ENCODE data around the gene EWSR1.

Gene EWSR1

DNA sequence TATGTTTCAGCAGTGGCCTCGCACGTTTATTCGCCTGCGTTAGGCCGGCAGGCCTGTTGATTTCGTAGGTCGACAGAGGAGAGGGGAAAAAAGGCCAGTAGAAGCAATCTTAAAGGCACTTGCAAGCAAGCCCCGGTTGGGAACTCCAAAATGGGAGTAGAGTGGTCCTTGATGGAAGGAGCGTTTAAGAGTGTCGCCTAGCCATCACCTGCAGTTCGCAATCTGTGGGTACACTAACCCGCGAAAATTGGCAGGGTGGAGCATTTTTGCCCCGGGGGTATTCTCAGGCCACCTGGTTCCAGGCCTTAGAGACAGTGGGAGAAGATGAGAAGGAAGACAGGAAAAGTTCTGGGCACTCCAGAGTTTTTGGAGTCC, 1.1 kb downstream of the EWSR1 start:
- no peak for DNase-seq (ENCODE audit: low read depth)

DNA sequence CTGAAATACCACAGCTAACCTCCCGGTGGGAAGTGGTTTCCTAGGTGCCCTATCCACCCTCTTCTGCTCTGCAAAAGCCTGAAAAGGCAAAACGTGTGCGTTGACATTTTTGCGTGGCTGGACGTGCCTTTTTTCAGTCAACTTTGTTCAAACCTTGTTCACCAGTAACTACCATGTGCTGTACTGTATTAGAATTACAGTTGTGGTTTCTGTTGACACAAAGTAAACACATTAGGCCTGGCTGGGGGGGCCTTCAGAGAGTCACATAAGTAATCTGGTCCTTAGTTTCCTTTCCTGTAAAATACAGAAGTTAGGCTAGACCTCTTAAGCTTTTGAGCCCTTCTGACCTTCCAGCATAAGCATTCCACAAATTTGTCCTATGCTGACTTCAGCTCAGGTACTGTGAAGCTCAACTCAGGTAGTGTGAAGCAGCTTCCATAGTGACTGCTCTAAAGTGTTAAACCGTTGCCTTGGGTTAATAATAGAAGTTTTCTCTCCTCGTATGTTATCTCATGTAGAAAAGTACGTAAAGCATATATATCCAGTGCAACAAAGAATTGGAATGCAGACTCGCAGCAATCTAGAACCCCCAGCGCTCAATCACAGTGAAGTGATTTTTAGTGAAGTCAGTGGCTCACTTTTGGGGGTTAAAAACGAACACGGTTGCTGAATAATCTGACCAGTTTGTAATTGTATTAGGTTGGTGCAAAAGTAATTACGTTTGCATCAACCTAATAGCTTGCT, 1.8 kb downstream of the EWSR1 start:
- DNase-seq (ENCODE audit: low read depth) = no peak

DNA sequence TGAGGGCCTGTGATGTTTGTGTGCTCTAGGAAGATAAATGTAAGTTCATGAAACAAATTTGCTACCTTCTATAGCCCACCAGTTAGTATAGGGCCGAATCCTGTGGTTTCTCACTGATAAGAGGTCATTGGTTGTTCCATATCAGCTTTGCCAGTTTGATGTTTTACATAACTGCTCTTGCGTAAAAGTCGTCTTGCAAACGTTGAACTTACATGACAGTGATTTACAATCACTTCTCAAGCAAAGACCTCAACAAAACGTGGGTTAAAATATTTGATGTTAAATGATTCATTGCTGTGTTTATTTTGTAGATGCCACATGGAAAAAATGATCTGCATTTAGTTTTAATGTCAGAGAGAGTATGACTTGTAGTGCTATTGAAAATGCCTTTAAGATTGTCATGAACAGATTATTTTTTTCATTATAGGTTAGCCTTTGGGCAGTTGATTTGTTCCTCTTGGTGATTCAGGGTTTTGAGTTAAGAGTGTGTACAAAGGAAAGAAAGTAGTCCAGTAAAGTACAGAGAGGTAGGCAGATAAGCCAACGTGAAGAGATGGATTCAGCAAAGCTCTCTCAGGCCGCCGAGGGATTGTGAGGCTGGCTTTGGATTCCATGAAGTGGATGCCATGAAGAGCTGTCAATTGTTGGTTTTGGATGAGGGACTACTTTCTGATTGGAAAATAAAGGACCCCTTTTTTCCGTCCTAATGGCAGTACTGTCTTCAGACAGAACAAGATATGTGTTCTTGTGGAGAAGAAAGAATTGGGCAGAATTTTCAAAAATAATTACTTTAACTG, 2.6 kb downstream of the EWSR1 start:
- DNase-seq (ENCODE audit: low read depth) = no peak

DNA sequence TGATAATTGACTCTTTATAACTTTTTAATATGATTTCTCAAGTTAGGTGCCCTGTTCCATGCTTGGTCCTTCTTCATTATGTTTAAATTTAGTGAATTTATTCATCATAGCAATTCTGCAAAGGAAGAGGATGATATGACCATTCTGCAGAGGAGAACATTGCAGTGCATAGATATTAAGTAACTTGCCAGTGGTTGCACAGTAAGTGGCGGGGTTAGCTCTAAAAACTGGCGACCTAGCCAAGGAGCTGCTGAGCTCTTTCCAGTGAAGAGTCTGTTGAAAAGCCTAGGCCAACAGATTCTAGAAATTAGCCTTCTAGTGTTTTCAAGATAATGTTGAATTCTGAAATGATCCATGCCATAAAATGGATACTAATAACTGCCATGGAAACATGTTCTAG, 4.6 kb downstream of the EWSR1 start:
- no peak for DNase-seq (ENCODE audit: low read depth)

DNA sequence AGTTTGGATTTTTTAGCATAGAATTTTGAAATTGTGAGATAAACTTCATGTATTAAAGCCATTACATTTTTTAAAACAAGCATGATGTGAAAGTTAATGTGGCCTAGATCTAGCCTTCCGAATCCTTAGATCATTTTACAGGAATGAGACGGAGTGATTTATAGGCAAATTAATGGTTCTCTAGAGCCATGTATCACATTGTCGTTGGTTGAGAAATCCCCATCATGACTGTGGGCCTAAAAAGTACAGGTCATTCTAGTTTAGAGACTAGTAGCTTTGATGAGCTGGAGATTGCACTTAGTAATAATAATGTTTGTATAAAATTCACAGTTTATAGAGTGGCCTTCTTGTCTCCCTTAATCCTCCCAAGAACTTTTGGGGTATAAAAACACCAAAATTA, 7.1 kb downstream of the EWSR1 start:
- no peak for DNase-seq (ENCODE audit: low read depth)

DNA sequence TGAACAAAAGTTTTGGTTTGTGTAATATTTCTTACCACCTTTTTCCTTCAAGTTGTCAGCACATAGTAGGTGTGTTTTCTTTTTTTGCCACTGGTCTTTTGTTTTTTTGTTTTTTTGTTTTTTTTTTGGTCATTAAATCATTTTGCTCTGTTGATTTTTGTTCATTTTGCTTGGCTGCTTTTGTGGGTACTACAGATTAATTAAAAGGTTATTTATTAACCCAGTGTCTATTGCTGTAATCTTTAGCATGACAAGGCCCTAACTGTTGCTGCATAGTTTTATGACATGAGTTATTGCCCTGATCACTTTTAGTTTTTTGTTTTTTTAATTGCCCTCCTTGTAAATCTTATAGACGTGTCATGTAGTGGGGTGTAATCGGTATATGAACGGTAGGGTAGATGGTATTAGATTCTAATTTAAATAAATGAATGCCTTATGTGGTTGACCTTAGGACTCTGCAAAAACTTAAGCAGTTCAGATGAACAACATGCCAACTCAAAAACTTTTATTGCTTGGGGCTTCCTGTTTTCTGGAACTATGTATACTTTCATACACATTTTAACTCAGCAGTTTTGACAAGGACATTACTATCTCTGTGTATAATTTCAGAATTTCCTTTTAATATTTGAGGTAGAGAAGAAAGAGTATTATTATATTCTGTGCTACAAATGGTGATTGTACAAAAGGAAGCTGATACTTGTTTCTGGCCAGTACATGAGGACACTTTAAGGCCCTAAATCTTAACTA, 7.9 kb downstream of the EWSR1 start:
- no peak for DNase-seq (ENCODE audit: low read depth)

DNA sequence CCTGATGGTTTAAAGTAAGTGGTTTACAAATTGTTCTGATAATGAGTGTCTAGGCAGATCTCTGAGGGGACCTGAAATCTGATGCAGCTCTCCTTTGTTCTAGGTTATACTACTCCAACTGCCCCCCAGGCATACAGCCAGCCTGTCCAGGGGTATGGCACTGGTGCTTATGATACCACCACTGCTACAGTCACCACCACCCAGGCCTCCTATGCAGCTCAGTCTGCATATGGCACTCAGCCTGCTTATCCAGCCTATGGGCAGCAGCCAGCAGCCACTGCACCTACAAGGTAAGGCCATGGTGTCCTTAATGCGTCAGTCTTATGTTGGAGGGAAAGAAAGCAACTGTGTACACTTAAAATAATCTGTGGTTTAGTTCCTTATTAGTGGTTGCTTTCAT, 9.9 kb downstream of the EWSR1 start:
- no peak for DNase-seq (ENCODE audit: low read depth)

DNA sequence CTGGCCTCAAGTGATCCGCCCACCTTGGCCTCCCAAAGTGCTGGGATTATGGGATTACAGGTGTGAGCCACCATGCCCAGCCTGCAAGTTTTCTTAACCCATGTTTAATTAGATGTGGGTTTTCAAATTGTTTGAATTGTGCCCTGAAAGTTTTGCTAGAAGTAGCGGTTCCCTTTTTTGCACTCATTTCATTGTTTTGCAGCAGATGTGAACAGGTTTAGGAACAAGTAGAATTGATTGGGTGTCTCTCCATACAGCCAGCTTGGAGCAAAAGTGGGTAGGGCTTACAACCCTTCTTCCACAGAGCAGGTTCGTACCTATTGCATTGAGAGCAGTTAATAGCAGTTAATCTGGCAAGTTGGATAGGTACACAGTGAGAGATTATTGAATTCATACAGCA, 16.1 kb downstream of the EWSR1 start:
- DNase-seq (ENCODE audit: low read depth) = no peak

DNA sequence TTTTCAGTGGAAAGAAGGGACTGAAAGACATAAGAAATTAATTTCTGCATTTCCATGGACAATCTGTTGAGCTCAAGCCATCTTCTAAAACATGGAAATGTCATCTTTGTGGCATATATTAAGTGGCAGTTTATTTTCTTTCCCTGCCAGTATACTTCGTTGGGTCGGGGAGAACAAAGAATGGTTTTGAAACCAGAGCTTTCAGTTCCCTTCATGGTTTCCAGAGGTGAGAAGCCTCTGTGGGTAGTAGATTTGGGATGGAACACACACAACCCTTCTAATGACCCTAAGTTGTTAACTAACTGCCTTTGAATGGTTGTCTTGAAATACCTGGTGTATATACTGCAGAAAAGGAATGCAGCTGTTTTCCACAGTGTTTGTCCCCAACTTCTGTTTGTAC, 20.8 kb downstream of the EWSR1 start:
- DNase-seq (ENCODE audit: low read depth) = no peak

DNA sequence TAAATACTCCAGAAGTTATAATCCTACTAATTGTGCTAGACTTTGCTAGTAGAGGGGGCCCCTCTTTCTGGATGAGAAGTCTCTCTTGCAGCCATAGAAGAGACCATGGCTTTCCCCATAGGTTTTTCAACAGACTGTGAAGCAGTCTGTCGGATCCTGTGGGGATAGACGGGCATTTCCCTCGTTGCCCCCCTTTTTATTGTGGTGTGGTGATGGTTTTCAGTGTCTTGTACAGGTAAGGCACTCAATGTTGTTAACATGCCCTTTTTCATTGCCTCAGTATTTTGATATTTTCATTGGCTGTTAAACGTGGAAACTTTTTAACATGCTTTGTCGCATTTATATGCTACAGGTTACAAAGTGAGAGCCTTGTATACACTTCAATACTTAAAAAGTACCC, 22.0 kb downstream of the EWSR1 start:
- no peak for DNase-seq (ENCODE audit: low read depth)

DNA sequence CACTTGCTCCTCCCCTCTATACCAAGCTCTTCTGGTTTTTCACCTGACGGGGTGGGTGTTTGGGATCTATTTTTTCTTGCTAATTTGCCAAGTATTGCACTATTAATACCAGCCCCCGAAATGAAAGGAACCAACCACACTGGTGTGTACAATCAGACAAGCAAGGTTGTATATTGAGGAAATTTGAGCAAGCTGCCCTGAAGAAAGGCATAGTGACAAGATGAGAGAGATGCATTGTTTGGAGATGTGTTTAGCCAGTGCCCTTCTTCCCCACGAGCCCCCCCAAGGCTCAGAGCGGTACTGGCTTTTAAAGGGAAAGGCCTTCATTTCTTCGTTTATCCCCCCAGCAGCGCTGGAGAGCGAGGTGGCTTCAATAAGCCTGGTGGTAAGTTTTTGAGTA, 23.1 kb downstream of the EWSR1 start:
- no peak for DNase-seq (ENCODE audit: low read depth)

DNA sequence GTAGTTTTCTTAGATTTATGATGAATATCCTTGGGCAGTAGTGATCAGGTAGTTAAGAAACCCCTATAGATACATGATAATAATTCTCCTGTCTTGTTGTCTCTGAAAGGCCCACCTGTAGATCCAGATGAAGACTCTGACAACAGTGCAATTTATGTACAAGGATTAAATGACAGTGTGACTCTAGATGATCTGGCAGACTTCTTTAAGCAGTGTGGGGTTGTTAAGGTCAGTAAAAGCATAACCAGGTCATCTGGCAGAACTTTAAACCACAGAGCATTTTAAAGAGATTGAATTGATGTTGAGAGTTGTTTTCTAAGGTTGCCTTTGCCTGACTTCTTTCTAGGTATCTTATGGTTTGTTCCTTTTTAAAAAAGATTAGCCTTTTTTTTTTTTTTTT, 24.3 kb downstream of the EWSR1 start:
- DNase-seq (ENCODE audit: low read depth) = no peak

DNA sequence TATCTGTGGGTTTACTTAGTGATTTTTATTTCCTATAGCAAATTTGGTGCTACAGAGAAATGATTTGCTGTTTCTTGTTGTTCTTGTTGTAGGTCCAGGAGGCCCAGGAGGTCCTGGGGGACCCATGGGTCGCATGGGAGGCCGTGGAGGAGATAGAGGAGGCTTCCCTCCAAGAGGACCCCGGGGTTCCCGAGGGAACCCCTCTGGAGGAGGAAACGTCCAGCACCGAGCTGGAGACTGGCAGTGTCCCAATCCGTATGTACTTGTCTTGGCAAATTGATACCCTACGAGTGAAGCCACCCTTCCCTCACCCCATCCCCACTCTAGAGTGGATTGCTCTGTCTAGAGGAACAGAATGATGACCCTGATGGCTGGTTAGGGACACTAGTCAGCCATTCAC, 30.6 kb downstream of the EWSR1 start:
- DNase-seq (ENCODE audit: low read depth) = no peak

DNA sequence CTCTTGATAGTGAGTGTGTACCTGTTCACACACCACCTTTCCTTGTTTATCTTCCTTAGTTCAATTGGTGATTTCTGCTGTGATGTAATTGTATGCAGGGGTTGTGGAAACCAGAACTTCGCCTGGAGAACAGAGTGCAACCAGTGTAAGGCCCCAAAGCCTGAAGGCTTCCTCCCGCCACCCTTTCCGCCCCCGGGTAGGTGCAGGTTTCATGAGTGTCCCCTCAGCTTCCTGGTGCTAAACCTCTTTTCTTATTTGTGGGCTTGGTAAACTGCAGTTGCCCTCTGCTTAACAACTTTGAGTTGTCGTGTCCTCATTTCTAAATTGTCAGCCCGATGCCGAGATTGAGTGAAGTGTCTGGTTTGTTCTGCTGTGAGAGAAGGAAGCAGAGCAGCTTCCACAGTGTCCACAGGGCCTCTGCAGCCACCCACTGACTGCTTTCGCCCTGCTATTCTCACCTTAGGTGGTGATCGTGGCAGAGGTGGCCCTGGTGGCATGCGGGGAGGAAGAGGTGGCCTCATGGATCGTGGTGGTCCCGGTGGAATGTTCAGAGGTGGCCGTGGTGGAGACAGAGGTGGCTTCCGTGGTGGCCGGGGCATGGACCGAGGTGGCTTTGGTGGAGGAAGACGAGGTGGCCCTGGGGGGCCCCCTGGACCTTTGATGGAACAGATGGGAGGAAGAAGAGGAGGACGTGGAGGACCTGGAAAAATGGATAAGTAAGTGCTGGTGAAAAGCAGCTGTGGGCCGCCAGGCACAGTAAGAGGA, 31.2 kb downstream of the EWSR1 start:
- DNase-seq (ENCODE audit: low read depth) = no peak

DNA sequence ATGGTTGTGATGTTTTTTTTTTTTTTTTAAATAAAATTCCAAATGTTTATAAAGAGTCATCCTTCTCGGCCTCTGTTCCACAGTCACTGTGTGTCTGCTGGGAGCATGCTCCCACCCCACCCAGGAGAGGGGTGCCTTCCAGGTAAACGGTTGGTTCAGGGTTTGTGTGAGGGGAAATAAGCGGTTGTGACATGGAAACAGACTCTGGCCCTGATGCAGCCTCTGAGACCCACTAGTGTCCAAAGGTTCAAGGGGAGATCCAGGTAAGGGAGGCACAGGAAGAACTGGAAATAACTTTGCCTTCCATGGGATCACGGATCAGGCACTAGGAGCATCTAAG, 32.4 kb downstream of the EWSR1 start:
- no peak for DNase-seq (ENCODE audit: low read depth)

DNA sequence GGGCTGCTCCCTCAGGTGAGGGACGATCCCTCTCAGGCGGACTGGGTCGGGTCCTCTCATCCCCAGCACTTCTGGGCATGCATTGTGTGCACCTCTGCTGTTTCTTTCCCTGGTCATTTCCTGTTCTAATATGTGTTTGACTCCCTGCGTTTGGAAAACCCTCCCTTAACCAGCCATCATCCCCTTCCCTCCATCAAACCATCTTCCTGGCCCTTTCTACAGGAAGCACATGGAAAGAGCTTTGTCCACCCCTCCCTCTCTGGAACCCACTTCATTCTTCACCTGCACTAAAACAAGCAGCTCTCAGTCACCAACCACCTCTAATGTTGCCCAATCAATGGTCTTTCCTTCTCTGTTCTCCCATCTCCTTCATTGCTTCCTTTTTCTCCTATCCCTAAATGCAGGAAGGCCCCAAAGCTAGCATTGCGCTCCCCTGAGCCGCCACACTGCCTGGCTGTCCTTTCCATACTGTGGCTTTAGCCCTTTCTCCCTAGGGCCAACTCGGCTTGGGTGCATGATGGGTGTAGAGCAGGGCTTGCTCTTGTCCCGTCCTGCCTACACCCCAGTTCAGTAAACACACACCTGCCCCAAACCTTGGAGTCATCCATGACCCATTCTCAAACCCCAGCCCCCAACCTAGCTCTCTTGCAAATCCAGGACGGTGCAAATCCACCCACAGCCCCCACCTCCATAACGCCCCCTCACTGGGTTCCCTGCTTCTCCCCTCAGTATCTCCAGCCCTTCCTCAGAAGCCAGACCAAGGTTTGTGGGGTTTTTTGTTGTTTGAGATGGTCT, 32.9 kb downstream of the EWSR1 start:
- no peak for DNase-seq (ENCODE audit: low read depth)

DNA sequence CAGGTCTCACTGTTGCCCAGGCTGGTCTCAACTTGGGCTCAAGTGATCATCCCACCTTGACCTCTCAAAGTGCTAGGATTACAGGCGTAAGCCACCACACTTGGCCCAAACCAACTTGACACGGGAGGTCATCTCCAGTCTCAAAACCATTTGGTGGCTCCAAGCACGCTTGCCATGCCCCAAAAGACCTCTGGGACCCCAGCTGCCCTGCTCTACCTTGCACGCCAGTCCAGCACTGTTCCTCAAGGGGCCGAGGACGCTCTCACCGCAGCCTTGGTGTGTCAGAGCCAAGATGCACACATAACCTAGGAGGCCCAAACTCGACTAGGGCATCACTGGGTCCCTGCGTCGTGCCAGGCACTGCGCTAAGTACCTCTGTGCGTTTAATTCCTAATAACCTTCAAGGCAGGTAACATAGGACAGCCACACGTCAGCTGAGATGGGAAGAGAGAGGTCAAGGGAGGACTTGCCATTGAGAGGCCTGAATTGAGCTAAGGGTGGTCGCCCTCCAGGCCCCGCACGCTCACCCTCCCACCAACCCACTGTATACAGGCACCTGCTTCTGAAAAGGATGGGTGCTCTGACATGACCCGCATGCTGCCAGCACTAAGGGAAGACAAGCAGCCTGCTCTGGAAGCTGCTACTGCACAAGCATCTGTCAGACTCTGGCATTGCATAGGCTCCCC, 33.8 kb downstream of the EWSR1 start:
- DNase-seq (ENCODE audit: low read depth) = no peak

DNA sequence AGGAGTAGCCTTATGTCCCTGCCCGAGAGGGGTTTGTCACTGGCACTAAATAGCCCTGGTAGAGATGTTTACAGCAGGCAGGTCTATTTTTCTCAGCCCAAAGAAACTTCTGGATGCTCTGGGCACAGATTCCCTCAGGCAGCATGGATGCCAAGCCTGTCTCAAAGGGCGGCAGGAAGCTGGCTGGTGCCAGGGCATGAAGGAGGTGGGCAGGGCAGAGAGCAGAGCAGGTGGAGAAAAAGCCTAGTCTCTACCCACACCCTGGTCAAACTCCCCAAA, 34.3 kb downstream of the EWSR1 start:
- no peak for DNase-seq (ENCODE audit: low read depth)

DNA sequence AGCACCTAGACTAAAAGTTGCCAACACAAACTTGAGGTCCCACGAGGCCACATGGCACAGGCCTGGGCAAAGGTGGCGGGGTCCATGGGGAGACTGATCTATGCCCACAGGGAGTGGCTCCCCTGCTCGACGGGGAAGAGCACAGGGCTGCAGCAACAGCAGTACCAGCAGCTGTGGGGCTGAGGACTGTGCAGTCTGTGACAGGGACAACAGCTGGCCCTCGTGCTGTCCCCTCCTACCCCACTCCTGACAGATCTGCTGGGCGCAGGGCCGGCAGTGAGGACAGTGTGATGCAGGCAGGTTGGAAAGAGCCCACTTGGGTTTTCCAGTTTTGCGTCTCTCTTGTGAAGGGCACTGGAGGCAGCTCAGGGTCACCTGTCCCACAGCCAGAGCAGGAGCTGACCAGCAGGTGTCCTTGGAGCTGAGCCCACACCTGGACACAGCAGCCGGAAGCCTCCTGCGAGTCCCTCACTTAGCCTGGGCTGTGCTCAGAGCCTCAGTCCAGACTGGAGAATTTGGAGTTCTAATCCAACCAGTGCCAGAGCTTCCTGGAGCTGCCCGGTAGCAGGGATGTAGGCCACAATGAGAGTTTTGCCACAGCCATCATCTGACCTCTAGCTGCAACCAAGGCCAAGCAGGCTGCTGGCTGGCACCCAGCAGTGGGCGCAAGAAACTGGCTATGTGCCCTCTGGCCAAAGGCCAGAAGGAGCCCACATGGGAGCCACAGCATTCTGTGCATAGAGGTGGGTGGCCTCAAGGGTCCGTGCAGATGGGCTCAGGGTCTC, 34.8 kb downstream of the EWSR1 start:
- DNase-seq (ENCODE audit: low read depth) = no peak

DNA sequence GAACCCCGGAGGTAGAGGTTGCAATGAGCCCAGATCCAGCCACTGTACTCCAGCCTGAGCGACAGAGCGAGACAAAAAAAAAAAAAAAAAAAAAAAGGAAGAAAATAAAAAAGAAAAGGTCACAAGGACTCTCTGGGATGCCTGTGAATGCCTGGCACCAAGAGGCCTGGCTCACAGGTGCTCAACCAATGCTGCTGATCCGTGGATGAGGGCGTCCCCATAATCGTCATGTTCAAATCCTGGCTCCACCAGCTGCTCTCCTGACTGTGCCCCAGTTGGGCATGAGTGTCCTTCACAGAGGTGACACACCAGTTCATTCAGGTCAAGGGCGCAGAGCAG, 37.7 kb downstream of the EWSR1 start:
- no peak for DNase-seq (ENCODE audit: low read depth)

All from T-helper 22 cell (primary cell).